NT2/D1 (cell line): Measurements from ENCODE around the gene KCNG2.

Experiments
- SUZ12 ChIP-seq: IDR thresholded peaks from 2 replicates; pipeline ENCODE4 v1.6.1; 2011; ENCODE audit not compliant: insufficient read length, insufficient read depth; ENCODE audit errors: extremely low read depth
- YY1 ChIP-seq: IDR thresholded peaks from 2 replicates; pipeline ENCODE4 v1.6.1; 2011; ENCODE audit not compliant: insufficient read length, insufficient read depth
- ZNF274 ChIP-seq: IDR thresholded peaks from 2 replicates; pipeline ENCODE4 v1.6.1; 2011; ENCODE audit warnings: mild to moderate bottlenecking, low read depth, low read length

DNA sequence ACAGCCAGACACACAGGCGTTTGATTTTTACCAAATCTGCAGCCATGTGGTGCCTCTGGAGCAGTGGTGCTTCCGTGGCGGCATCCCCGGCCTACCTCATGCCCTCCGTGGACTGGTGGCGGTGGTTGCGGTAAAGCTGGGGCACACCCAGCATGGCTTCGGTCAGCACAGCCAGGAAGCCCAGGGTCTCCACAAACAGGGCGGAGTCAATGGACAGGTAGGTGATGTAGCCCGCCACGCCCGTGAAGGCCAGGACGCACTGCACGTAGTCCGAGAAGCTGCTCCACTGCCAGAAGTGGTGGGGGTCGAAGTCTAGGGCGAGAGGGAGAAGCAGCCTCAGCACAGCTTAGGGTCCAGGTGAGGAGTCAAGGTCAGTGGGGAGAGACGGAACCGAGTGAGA, 121.4 kb downstream of the KCNG2 start:
- TF ChIP-seq YY1 (no peak), ZNF274 (no peak), SUZ12 (no peak)
